ENCODE data around the gene SUPT20HL2. TPM values are rescaled to one million over a fixed set of nuclear protein-coding genes. Genes with fewer than 3 reads are reported as not detected.

The SUPT20HL2 gene
- total and polyA plus RNA-seq, 9 donors: 0.04 to 1.1 (median 0.27) TPM; not detected in 1

GRCh38 chrX:24276015-24276414 is 37.9 kb downstream of the SUPT20HL2 start:
- Histone ChIP-seq H3K36me3 (no peaks in the 10 kb centered on the region), H3K27me3 (no peaks in the 10 kb centered on the region), H3K27ac (no peak overlapping the region), H3K4me3 (no peak overlapping the region), H3K4me1 (ENCODE audit: insufficient read depth) (no peaks in the 10 kb centered on the region), H3K9me3 (no peaks in the 10 kb centered on the region)
- TF ChIP-seq POLR2A (IDR thresholded peaks at IDR 0.05) (no peak), EP300 (IDR thresholded peaks at IDR 0.05) (no peak)
- TF ChIP-seq, protein P1, sequence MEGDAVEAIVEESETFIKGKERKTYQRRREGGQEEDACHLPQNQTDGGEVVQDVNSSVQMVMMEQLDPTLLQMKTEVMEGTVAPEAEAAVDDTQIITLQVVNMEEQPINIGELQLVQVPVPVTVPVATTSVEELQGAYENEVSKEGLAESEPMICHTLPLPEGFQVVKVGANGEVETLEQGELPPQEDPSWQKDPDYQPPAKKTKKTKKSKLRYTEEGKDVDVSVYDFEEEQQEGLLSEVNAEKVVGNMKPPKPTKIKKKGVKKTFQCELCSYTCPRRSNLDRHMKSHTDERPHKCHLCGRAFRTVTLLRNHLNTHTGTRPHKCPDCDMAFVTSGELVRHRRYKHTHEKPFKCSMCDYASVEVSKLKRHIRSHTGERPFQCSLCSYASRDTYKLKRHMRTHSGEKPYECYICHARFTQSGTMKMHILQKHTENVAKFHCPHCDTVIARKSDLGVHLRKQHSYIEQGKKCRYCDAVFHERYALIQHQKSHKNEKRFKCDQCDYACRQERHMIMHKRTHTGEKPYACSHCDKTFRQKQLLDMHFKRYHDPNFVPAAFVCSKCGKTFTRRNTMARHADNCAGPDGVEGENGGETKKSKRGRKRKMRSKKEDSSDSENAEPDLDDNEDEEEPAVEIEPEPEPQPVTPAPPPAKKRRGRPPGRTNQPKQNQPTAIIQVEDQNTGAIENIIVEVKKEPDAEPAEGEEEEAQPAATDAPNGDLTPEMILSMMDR (IDR thresholded peaks at IDR 0.05): no peak
- intact Hi-C loops (cut with DNase I): no loop called here
- DNase-seq: no peak
- 58 to 63% (median 60%) methylated on average over 5 of the region's 5 CpGs for WGBS, 3 donors

GRCh38 chrX:24271262-24271661 is 42.6 kb downstream of the SUPT20HL2 start:
- Histone ChIP-seq H3K4me3 (no peak overlapping the region), H3K4me1 (ENCODE audit: insufficient read depth) (no peaks in the 10 kb centered on the region), H3K36me3 (no peaks in the 10 kb centered on the region), H3K27ac (no peak overlapping the region), H3K9me3 (no peaks in the 10 kb centered on the region), H3K27me3 (no peaks in the 10 kb centered on the region)
- DNase-seq: no peak
- intact Hi-C loops (cut with DNase I): no loop called here
- TF ChIP-seq, protein P1 (IDR thresholded peaks at IDR 0.05): no peak
- TF ChIP-seq POLR2A (IDR thresholded peaks at IDR 0.05) (no peak), EP300 (IDR thresholded peaks at IDR 0.05) (no peak)

- Histone ChIP-seq H3K9me3 (no peaks in the 10 kb centered on the region), H3K36me3 (no peaks in the 10 kb centered on the region), H3K27ac (no peak overlapping the region), H3K4me3 (no peak overlapping the region), H3K4me1 (ENCODE audit: insufficient read depth) (no peaks in the 10 kb centered on the region), H3K27me3 (no peaks in the 10 kb centered on the region)
- WGBS, 3 donors: 92 to 94% (median 94%) methylated on average over 5 of the region's 5 CpGs
- TF ChIP-seq, protein P1 (IDR thresholded peaks at IDR 0.05): no peak
- no peak for TF ChIP-seq POLR2A (IDR thresholded peaks at IDR 0.05)
- no peak for TF ChIP-seq EP300 (IDR thresholded peaks at IDR 0.05)
- DNase-seq: no peak
- intact Hi-C loops (cut with DNase I): no loop called here
Measured at GRCh38 chrX:24268786-24269185, 45.1 kb downstream of the SUPT20HL2 start.

DNA sequence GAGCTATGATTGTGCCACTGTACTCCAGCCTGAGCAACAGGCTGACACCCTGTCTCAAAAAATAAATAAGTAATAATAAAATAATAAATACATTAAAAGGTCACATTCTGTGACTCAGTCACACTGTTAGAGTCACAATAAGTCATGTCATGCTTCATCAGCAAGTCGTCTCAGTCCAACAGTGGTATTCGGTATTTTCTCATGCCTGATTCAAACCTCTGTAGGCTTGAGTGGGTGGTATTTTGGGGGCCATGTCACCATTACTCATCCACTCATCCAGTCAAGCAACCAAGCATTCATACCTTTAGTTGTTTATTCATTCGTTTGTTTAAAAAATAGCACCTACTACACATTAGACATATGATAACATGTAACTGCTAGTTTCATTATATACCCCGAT is 46.9 kb downstream of the SUPT20HL2 start:
- H3K4me1 ChIP-seq (ENCODE audit: insufficient read depth): no peaks in the 10 kb centered on the region
- no peak overlapping the region for H3K27ac ChIP-seq
- H3K9me3 ChIP-seq: no peaks in the 10 kb centered on the region
- H3K27me3 ChIP-seq: no peaks in the 10 kb centered on the region
- intact Hi-C loops (cut with DNase I): no loop called here
- H3K4me3 ChIP-seq: no peak overlapping the region
- H3K36me3 ChIP-seq: no peaks in the 10 kb centered on the region
- WGBS, 3 donors: 67 to 76% (median 68%) methylated on average over 4 of the region's 4 CpGs
- DNase-seq: no peak
- TF ChIP-seq EP300 (IDR thresholded peaks at IDR 0.05) (no peak), POLR2A (IDR thresholded peaks at IDR 0.05) (no peak)
- TF ChIP-seq, protein P1 (IDR thresholded peaks at IDR 0.05): no peak

GRCh38 chrX:24264383-24264782 is 49.5 kb downstream of the SUPT20HL2 start:
- no peaks in the 10 kb centered on the region for H3K4me1 ChIP-seq (ENCODE audit: insufficient read depth)
- DNase-seq: no peak
- WGBS, 3 donors: 70 to 88% (median 77%) methylated on average over 6 of the region's 6 CpGs
- no peak overlapping the region for H3K27ac ChIP-seq
- no peaks in the 10 kb centered on the region for H3K36me3 ChIP-seq
- H3K27me3 ChIP-seq: no peaks in the 10 kb centered on the region
- H3K9me3 ChIP-seq: no peaks in the 10 kb centered on the region
- TF ChIP-seq EP300 (IDR thresholded peaks at IDR 0.05): no peak
- no peak overlapping the region for H3K4me3 ChIP-seq
- intact Hi-C loops (cut with DNase I): no loop called here
